Transverse colon (tissue), 4 donors: ENCODE measurements around the gene DNTT. TPM values are rescaled to one million over a fixed set of nuclear protein-coding genes. Genes with fewer than 3 reads are reported as not detected.

Experiments used
- DNase-seq: peaks from one replicate; pipeline ENCODE4 v3.0.0-alpha.2; 2019
- H3K27ac ChIP-seq, 4 donors: fragments of 200-600 bp; sonication (generic); 2 replicates each; pipeline ENCODE4 v1.5.1; 2016 to 2018; ENCODE audit warnings: inconsistent platforms in 4 of 4
- H3K27me3 ChIP-seq: fragments of 200-600 bp; sonication (generic); 2 replicates; pipeline ENCODE4 v1.5.1; 2017; ENCODE audit warnings: inconsistent platforms
- H3K36me3 ChIP-seq, 4 donors: fragments of 200-600 bp; sonication (generic); 2 replicates each; pipeline ENCODE4 v1.5.1; 2017 to 2019; ENCODE audit warnings: inconsistent platforms in 4 of 4
- H3K4me1 ChIP-seq, 4 donors: fragments of 200-600 bp; sonication (generic); 2 replicates each; pipeline ENCODE4 v1.5.1; 2017 to 2020; ENCODE audit warnings: inconsistent platforms in 4 of 4
- H3K4me3 ChIP-seq, 4 donors: fragments of 200-600 bp; sonication (generic); 1 replicate in 1 of 4; 2 replicates in 3 of 4; pipeline versions ENCODE4 v1.5.1 to v1.6.1; 2017 to 2019; ENCODE audit warnings: inconsistent platforms in 4 of 4
- H3K9me3 ChIP-seq, 2 donors: fragments of 200-600 bp; sonication (generic); 2 replicates each; pipeline ENCODE4 v1.5.1; 2017 to 2019; ENCODE audit warnings: inconsistent platforms in 2 of 2
- EP300 ChIP-seq: sonication (generic); formaldehyde crosslinking; IDR thresholded peaks from one replicate; pipeline ENCODE4 v1.6.1; 2017; ENCODE audit warnings: antibody characterized with exemption, low read depth
- POLR2A ChIP-seq: fragments of 450-650 bp; IDR thresholded peaks from one replicate; pipeline ENCODE4 v1.6.1; 2016; ENCODE audit warnings: antibody characterized with exemption, mild to moderate bottlenecking, moderate library complexity
- POLR2AphosphoS5 ChIP-seq, 3 donors: sonication (generic); formaldehyde crosslinking; IDR thresholded peaks; one replicate each; pipeline ENCODE4 v1.6.1; 2016; ENCODE audit warnings: antibody characterized with exemption in 3 of 3
- WGBS, 2 donors: methylation state at CpG; one replicate each; pipeline ENCODE4 v1.1.5; 2018; ENCODE audit warnings: low coverage in 1 of 2; 5-methylcytosine and 5-hydroxymethylcytosine counted together
- in situ Hi-C, 4 donors: fragments of 200-750 bp; cut with MboI; loops; one replicate each; pipeline versions ENCODE4 v1.15.0 to v1.15.1; 2017; ENCODE audit warnings: low sequenced_read_pairs in 3 of 4, low pct_ligation_motif_present in 1 of 4, low pct_unique_long_range_greater_than_20kb in 1 of 4
- intact Hi-C: fragments of 100-400 bp; cut with DNase I; formaldehyde crosslinking; loops from one replicate; pipeline ENCODE4 v1.15.1; 2023; ENCODE audit warnings: low total_unique reads
- total RNA-seq, 4 donors: library from RNA; depleted of rRNA; stranded (reverse); fragments of >200 nt; gene quantifications; one replicate each; pipeline ENCODE4 v1.1.0, GENCODE V29; 2016
- TF ChIP-seq, protein P1 (sequence below), 5 experiments: fragments of 200-600 bp in 3 of 5; fragments of 450-650 bp in 2 of 5; sonication (generic) in 3 of 5; IDR thresholded peaks; 1 replicate in 2 of 5; 2 replicates in 3 of 5; pipeline ENCODE4 v1.5.1; 2016 to 2017; ENCODE audit warnings: antibody characterized with exemption in 5 of 5, inconsistent platforms in 3 of 5, mild to moderate bottlenecking in 2 of 5, moderate library complexity in 1 of 5

DNTT gene
- total RNA-seq, 4 donors from 2014 or later = not detected

- intact Hi-C loops (no loop called here), in situ Hi-C loops (no loop called here)
- Histone ChIP-seq H3K27me3 (no peaks in the 10 kb centered on the region), H3K36me3 (no peaks in the 10 kb centered on the region), H3K9me3 (no peaks in the 10 kb centered on the region), H3K27ac (no peak overlapping the region), H3K4me1 (no peaks in the 10 kb centered on the region), H3K4me3 (no peak overlapping the region)
- no peak for TF ChIP-seq POLR2AphosphoS5 (IDR thresholded peaks at IDR 0.05)
- TF ChIP-seq EP300 = no peak
- 79 to 91% methylated on average over 4 to 5 of the region's 5 CpGs for WGBS, 2 donors
- DNase-seq = no peak
Observed at GRCh38 chr10:96368971-96369370, 64.7 kb downstream of the DNTT start.

- intact Hi-C loops (loop anchor here (10.0 kb wide), 1 partner anchor 465 kb away; the partner anchor contains the start of gene LCOR), in situ Hi-C loops (no loop called here)
- Histone ChIP-seq H3K27me3 (no peaks in the 10 kb centered on the region), H3K9me3 (no peaks in the 10 kb centered on the region), H3K4me1 (peaks cover 0 to 5% (median 2%) of the 10 kb centered on the region in 4 donors), H3K27ac (no peak overlapping the region), H3K36me3 (no peaks in the 10 kb centered on the region), H3K4me3 (no peak overlapping the region)
- TF ChIP-seq POLR2A (no peak), POLR2AphosphoS5 (IDR thresholded peaks at IDR 0.05) (no peak), EP300 (no peak)
- TF ChIP-seq, protein P1, sequence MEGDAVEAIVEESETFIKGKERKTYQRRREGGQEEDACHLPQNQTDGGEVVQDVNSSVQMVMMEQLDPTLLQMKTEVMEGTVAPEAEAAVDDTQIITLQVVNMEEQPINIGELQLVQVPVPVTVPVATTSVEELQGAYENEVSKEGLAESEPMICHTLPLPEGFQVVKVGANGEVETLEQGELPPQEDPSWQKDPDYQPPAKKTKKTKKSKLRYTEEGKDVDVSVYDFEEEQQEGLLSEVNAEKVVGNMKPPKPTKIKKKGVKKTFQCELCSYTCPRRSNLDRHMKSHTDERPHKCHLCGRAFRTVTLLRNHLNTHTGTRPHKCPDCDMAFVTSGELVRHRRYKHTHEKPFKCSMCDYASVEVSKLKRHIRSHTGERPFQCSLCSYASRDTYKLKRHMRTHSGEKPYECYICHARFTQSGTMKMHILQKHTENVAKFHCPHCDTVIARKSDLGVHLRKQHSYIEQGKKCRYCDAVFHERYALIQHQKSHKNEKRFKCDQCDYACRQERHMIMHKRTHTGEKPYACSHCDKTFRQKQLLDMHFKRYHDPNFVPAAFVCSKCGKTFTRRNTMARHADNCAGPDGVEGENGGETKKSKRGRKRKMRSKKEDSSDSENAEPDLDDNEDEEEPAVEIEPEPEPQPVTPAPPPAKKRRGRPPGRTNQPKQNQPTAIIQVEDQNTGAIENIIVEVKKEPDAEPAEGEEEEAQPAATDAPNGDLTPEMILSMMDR (IDR thresholded peaks at IDR 0.05) = no peak
- no peak for DNase-seq
- WGBS, 2 donors = 65% methylated on average over 38 of the region's 38 CpGs; no CpG with 5 or more reads in 1 of the 2 donors
Observed at GRCh38 chr10:96369890-96370583, 65.8 kb downstream of the DNTT start.

GRCh38 chr10:96370584-96371157 lies 66.4 kb downstream of the DNTT start:
- no peaks in the 10 kb centered on the region for H3K9me3 ChIP-seq
- H3K27me3 ChIP-seq = no peaks in the 10 kb centered on the region
- H3K4me3 ChIP-seq = no peak overlapping the region
- no peak overlapping the region for H3K27ac ChIP-seq
- no peaks in the 10 kb centered on the region for H3K36me3 ChIP-seq
- WGBS, 2 donors = 31 to 72% methylated on average over 5 to 16 of the region's 16 CpGs
- intact Hi-C loops = loop anchor here (10.0 kb wide), 1 partner anchor 464 kb away; the partner anchor contains the start of gene LCOR
- peak; percentile 47 for DNase-seq
- no peak for TF ChIP-seq POLR2A
- TF ChIP-seq, protein P1 (IDR thresholded peaks at IDR 0.05) = peak; percentile 61 to 86 (median 79)
- in situ Hi-C loops = no loop called here
- peaks cover 0 to 7% (median 7%) of the 10 kb centered on the region in 4 donors for H3K4me1 ChIP-seq

- Histone ChIP-seq H3K4me3 (no peak overlapping the region), H3K27me3 (no peaks in the 10 kb centered on the region), H3K9me3 (no peaks in the 10 kb centered on the region), H3K36me3 (no peaks in the 10 kb centered on the region), H3K27ac (no peak overlapping the region), H3K4me1 (peaks cover 0 to 9% (median 7%) of the 10 kb centered on the region in 4 donors)
- intact Hi-C loops = loop anchor here (10.0 kb wide), 1 partner anchor 463 kb away; the partner anchor contains the start of gene LCOR
- 85% methylated on average over 11 of the region's 11 CpGs; no CpG with 5 or more reads in 1 of the 2 donors for WGBS, 2 donors
- DNase-seq = no peak
- TF ChIP-seq POLR2A = no peak
- TF ChIP-seq, protein P1 (IDR thresholded peaks at IDR 0.05) = no peak
- TF ChIP-seq POLR2AphosphoS5 (IDR thresholded peaks at IDR 0.05) = no peak
- no peak for TF ChIP-seq EP300
- in situ Hi-C loops = no loop called here
Observed at GRCh38 chr10:96371356-96371755, 67.1 kb downstream of the DNTT start.
